ENCODE results near the gene AAMDC. TPM values are rescaled to one million over a fixed set of nuclear protein-coding genes. Genes with fewer than 3 reads are reported as not detected.
"Not testable (repeated sequence)": the region's sequence is repeated elsewhere in the genome, so short reads cannot be mapped to it uniquely, and the experiment has no call there.

The AAMDC gene
- total RNA-seq, 1 donor from 2014 or later: 24.7 TPM

GRCh38 chr11:77854838-77855237, 33.9 kb downstream of the AAMDC start:
- Mint-ChIP-seq H3K27me3 (ENCODE audit: unreplicated experiment) (peaks cover 8% of the 10 kb centered on the region), H3K9me3 (ENCODE audit: unreplicated experiment) (peaks cover 15% of the 10 kb centered on the region), H3K36me3 (ENCODE audit: low read depth, unreplicated experiment) (peaks cover 63% of the 10 kb centered on the region), H3K4me3 (ENCODE audit: unreplicated experiment) (no peak overlapping the region), H3K4me1 (ENCODE audit: unreplicated experiment) (no peaks in the 10 kb centered on the region), H3K27ac (ENCODE audit: unreplicated experiment) (no peak overlapping the region)
- TF ChIP-seq CTCF (IDR thresholded peaks at IDR 0.05; ENCODE audit: unreplicated experiment): no peak
- no peak for DNase-seq (ENCODE audit: low spot score)

- H3K27ac Mint-ChIP-seq (ENCODE audit: unreplicated experiment); H3K4me1 Mint-ChIP-seq (ENCODE audit: unreplicated experiment); DNase-seq (ENCODE audit: low spot score); H3K27me3 Mint-ChIP-seq (ENCODE audit: unreplicated experiment); H3K4me3 Mint-ChIP-seq (ENCODE audit: unreplicated experiment): not testable (repeated sequence)
- peaks cover 47% of the 10 kb centered on the region for H3K36me3 Mint-ChIP-seq (ENCODE audit: low read depth, unreplicated experiment)
- H3K9me3 Mint-ChIP-seq (ENCODE audit: unreplicated experiment): peaks cover 15% of the 10 kb centered on the region
Measured at GRCh38 chr11:77857906-77858457, 37.0 kb downstream of the AAMDC start.

- H3K4me3 Mint-ChIP-seq (ENCODE audit: unreplicated experiment); DNase-seq (ENCODE audit: low spot score); H3K4me1 Mint-ChIP-seq (ENCODE audit: unreplicated experiment); H3K27ac Mint-ChIP-seq (ENCODE audit: unreplicated experiment); H3K9me3 Mint-ChIP-seq (ENCODE audit: unreplicated experiment); H3K27me3 Mint-ChIP-seq (ENCODE audit: unreplicated experiment): not testable (repeated sequence)
- H3K36me3 Mint-ChIP-seq (ENCODE audit: low read depth, unreplicated experiment): peaks cover 15% of the 10 kb centered on the region
Measured at GRCh38 chr11:77861444-77861843, 40.5 kb downstream of the AAMDC start.

- DNase-seq (ENCODE audit: low spot score): no peak
- Mint-ChIP-seq H3K27ac (ENCODE audit: unreplicated experiment) (no peak overlapping the region), H3K4me1 (ENCODE audit: unreplicated experiment) (no peaks in the 10 kb centered on the region), H3K4me3 (ENCODE audit: unreplicated experiment) (no peak overlapping the region), H3K9me3 (ENCODE audit: unreplicated experiment) (no peaks in the 10 kb centered on the region), H3K36me3 (ENCODE audit: low read depth, unreplicated experiment) (peaks cover 13% of the 10 kb centered on the region), H3K27me3 (ENCODE audit: unreplicated experiment) (peaks cover 2% of the 10 kb centered on the region)
- no peak for TF ChIP-seq CTCF (IDR thresholded peaks at IDR 0.05; ENCODE audit: unreplicated experiment)
Measured at GRCh38 chr11:77865805-77866204, 44.9 kb downstream of the AAMDC start.

- H3K36me3 Mint-ChIP-seq (ENCODE audit: low read depth, unreplicated experiment): peaks cover 13% of the 10 kb centered on the region
- DNase-seq (ENCODE audit: low spot score): no peak
- no peaks in the 10 kb centered on the region for H3K4me1 Mint-ChIP-seq (ENCODE audit: unreplicated experiment)
- peaks cover 2% of the 10 kb centered on the region for H3K27me3 Mint-ChIP-seq (ENCODE audit: unreplicated experiment)
- TF ChIP-seq CTCF (IDR thresholded peaks at IDR 0.05; ENCODE audit: unreplicated experiment): no peak
- no peak overlapping the region for H3K4me3 Mint-ChIP-seq (ENCODE audit: unreplicated experiment)
- no peaks in the 10 kb centered on the region for H3K9me3 Mint-ChIP-seq (ENCODE audit: unreplicated experiment)
- no peak overlapping the region for H3K27ac Mint-ChIP-seq (ENCODE audit: unreplicated experiment)
Measured at GRCh38 chr11:77866336-77866735, 45.4 kb downstream of the AAMDC start.

- Mint-ChIP-seq H3K27me3 (ENCODE audit: unreplicated experiment) (peaks cover 2% of the 10 kb centered on the region), H3K4me1 (ENCODE audit: unreplicated experiment) (no peaks in the 10 kb centered on the region), H3K27ac (ENCODE audit: unreplicated experiment) (no peak overlapping the region), H3K36me3 (ENCODE audit: low read depth, unreplicated experiment) (peaks cover 13% of the 10 kb centered on the region), H3K9me3 (ENCODE audit: unreplicated experiment) (no peaks in the 10 kb centered on the region), H3K4me3 (ENCODE audit: unreplicated experiment) (no peak overlapping the region)
- DNase-seq (ENCODE audit: low spot score): no peak
- TF ChIP-seq CTCF (IDR thresholded peaks at IDR 0.05; ENCODE audit: unreplicated experiment): no peak
Measured at GRCh38 chr11:77868744-77869143, 47.8 kb downstream of the AAMDC start.

Measured in endothelial cell (in vitro differentiated cells).